DLD1 (cell line): ENCODE results near the gene POLR1D.

Experiments
- in situ Hi-C: cut with HindIII; loops from 2 replicates; pipeline ENCODE4 v1.10.0; 2017; ENCODE audit warnings: low sequenced_read_pairs

Gene POLR1D

GRCh38 chr13:27637289-27637626 is 15.6 kb downstream of the POLR1D start:
- in situ Hi-C loops, result no loop called here

DNA sequence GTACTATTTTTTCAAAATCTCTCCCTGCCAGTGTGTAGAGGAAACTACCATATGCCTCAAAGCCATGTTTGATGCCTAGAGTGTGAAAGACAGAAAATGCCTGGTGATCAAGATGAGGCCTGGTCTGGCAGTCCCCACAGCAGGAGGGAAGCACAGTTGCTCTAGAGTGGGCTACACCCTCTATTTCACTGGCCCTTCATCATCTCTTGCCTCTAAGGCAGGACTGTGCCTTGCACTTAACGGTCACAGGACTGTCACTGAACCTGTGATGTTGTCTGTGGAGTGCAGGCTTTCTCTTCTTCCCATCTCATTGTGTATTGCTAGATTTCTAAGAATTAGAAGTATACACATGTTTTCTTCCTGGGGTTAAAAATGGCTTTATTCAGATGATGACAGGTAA is 16.3 kb downstream of the POLR1D start:
- in situ Hi-C loops, result no loop called here

- in situ Hi-C loops, result no loop called here
These were observed 16.8 kb downstream of the POLR1D start for GRCh38 chr13:27638521-27638920.

GRCh38 chr13:27639186-27639585 is 17.5 kb downstream of the POLR1D start:
- in situ Hi-C loops, result no loop called here

DNA sequence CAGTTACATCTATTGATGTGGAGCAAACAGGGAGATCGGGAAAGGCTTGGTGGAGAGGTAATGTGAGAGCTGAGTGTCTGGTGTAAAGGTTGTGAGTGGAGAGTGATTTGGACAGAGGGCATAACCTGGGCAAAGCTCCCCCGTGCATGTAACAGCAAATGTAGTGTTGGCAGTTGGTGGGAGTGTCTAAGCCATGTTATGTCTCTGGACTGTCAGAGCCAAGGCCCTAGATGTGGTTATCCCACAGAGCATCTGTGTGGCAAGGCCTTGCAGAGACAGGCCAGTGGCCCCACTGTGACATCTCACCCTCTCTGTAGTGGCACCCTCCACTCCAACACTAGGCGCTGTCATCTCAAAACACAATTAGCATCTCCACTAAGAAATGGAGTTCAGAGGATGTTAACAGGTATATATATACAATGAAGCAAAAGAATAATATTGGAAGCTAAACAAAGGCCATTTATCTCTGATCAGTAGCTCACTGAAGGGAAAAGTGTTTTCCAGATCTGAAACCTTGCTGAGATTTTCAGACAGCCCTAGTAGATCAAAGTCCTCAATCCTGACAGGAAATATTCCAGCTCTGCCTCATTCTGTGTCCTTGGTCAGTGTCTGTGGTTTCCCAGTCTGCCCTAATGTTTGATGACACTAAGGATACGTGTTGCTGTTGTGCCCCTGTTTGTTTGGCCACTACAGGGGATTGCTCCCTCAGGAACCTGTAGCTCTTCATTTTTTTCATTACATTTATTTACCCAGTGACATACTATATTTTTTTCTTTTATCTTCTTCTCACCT is 20.2 kb downstream of the POLR1D start:
- in situ Hi-C loops, result no loop called here

DNA sequence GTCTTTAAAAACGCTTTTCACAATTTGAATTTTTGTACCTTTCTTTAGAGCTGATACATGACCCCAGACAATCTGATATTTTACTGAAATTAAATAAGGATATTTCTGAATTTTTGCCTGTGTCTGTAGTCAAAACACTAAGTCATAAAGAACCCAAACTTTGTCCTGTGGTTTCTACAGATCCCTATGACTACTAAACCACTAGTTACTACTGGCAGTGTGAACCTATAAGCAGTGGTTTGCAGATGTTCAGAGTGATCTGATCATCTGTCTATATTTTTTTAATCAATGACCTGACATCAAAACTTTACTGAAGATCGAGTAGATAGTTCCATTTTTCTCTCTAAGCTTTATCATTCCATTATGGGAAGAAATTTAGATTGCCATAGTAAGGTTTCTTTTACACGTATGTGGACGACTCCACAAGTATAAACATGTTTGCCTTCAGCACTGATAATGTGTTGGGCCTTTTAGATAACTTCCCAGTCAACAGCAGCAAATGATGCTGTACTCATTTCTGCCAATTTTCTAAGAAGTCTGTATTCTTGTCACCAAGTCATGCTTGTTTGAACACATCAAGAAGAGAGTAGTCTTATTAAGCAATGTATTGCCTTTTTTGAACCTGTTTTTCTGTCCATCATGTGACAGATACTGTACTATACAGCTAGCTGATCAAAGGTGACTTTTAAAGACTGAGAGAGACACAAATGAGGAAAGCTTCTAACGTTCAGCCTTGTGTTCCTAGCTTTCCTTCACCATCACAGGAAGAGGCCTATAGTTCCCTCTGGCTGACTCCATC is 21.8 kb downstream of the POLR1D start:
- in situ Hi-C loops, result no loop called here

DNA sequence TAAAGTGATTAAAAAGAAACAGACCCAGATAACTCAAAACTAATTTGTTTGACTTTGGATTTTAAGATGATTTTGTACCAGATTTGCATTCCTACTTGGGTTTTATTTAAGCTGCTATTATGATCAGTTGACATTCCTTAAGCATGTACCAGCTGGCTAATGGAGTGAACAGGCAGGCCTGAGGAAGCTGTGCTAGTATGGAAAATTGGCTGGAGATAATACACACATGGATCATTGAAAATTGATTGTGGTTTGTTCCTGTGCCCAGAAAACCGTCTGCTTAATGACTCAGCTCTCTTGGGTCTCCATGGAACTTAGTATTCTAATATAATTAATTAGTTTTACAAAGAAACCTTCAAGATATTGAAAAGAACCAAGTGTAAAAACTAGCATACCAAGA is 22.6 kb downstream of the POLR1D start:
- in situ Hi-C loops, result no loop called here

DNA sequence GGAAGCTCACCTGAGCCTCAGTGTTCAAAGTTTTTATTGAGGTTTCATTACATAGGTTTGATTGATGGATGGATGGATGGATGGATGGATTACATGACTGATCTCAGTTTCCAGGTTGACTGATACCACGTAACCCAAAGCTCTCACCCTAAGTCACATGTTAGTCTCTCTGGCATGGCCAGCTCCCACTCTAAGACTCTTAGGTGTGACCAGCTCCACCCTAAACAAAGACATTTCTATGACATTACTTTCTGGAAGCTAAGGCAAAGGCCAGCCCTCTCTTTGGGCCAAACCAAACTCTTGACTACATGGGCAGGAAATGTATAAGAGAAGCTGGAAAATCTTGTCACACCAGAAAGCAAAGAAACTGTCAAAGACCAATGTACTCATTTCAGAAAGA is 28.6 kb downstream of the POLR1D start:
- in situ Hi-C loops, result no loop called here

GRCh38 chr13:27654059-27654458 is 32.4 kb downstream of the POLR1D start:
- in situ Hi-C loops, result no loop called here

- in situ Hi-C loops, result no loop called here
These were observed 33.1 kb downstream of the POLR1D start for GRCh38 chr13:27654816-27655215.

DNA sequence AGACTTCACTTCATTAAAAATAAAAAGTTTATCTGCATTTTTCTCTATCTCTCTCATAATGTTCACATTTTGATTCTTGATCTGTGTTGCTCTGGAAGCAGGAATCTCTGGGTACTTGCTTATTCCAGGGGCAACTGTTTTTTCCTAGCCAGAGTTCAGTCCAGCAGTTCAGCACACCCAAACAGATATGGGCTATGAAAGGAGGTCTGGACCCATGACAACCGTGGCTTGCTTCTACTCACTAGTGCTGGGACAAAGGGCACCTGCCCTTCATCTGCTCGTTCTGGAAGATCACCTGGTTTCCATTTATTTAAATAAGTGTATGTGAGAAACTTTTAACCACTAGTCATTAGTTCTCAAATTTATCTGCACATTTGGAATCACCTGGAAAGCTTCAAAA is 36.0 kb downstream of the POLR1D start:
- in situ Hi-C loops, result no loop called here

- in situ Hi-C loops, result no loop called here
These were observed 36.9 kb downstream of the POLR1D start for GRCh38 chr13:27658546-27658945.

- in situ Hi-C loops, result no loop called here
These were observed 37.6 kb downstream of the POLR1D start for GRCh38 chr13:27659145-27659865.

DNA sequence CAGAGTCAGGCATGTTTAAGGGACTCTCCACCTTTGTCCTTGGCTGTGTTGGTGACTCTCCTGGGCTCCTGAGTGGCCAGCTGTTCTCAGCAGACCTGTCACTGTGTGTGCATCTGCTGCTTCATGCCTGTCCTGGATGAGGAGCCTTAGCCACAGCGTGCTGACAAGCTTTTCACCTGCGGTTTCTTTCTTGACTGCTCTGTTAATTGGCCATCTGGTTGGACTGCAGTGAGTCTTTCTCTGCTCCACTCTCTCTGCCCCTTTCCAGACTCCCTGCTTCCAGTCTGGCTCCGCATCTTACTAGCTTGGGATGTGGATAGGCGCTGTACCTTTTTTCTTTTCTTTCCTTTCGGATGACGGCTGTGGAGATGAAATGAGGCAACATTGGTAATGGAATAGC is 38.8 kb downstream of the POLR1D start:
- in situ Hi-C loops, result no loop called here

DNA sequence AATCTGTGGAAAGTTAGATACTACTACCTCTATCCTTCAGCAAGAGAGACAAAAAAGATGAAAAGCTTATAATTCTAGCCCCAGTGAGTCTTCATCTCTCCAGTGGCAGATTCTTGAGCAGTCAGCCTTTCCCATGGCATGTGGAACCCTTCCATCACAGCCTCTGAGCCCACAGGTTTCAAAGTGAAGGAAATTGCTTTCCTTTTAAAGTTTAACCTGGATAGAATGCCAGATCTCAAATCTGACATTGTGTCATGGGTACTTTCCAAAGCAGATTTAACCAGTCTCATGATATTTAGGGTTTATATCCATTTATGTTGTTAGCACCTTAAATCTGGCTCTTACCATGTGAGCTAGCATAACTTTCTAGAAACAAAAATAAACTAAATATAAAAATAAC is 39.3 kb downstream of the POLR1D start:
- in situ Hi-C loops, result no loop called here

GRCh38 chr13:27662738-27663470 is 41.2 kb downstream of the POLR1D start:
- in situ Hi-C loops, result no loop called here

DNA sequence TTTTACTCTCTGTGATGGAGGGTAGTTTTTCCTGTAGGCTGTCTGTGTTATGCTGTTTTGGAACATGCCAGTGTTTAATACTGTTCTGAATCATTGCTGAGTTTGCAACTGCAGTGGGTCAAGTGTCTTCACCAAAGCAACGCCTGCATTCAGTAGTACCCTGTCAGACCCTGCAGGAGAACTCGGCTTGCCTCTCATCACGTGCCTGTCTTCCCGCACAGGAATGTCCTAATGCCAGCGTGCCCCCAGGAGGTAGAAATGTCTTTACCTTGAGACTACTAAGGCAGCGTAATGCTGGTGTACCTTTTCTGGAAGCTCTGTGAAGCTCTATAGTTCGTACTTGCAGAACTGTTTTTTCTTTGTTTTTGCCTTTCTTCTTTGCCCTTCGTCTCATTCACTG is 42.3 kb downstream of the POLR1D start:
- in situ Hi-C loops, result no loop called here

- in situ Hi-C loops, result no loop called here
These were observed 43.6 kb downstream of the POLR1D start for GRCh38 chr13:27665333-27665732.

GRCh38 chr13:27665761-27666160 is 44.1 kb downstream of the POLR1D start:
- in situ Hi-C loops, result no loop called here

- in situ Hi-C loops, result no loop called here
These were observed 45.3 kb downstream of the POLR1D start for GRCh38 chr13:27666951-27667350.

- in situ Hi-C loops, result no loop called here
These were observed 46.3 kb downstream of the POLR1D start for GRCh38 chr13:27667946-27668345.
